Nucleus accumbens (tissue), 56 donors: ENCODE data around the gene ELL2.
"Not testable (repeated sequence)": the region's sequence is repeated elsewhere in the genome, so short reads cannot be mapped to it uniquely, and the experiment has no call there.

ENCODE experiments used
- DNase-seq, 56 donors: peaks; one replicate each; lab custom pipeline; 2025; lab: John Stamatoyannopoulos, UW

The ELL2 gene

DNA sequence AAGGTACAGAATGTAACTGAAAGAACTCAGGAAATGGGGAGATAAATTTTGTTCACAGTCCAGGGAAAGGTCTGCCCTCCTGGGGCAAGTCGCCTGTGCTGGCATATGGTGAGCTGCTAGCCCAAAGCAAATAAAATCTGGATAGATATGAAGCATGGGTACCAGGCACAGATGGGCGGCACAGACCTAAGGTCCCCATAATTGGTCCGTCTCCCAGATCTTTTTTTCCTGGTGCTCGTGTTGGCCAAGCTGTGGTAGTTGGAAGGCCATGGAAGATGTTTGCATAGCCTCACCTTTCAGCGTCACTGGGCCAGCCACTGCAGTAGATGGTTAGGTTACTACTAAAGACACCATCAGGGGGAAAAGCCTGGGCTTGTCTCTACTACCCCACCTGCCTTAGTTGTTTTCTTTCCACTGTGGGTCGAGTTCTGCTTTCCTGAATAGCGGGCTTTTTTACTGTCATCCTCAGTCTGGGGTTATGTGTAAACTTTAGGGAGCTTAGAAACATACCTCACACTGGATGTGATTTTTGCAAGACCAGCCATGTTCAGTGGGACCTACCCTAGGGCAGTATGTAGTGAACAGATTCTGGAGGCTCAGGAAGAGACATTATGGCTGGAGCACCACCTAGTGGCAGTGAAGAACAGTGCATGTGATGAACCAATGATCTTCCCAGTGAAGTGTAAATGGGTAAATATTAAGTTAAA is 114.9 kb downstream of the ELL2 start:
- DNase-seq = peak in 47 of 56 donors; percentile 13 to 86 (median 52)

DNA sequence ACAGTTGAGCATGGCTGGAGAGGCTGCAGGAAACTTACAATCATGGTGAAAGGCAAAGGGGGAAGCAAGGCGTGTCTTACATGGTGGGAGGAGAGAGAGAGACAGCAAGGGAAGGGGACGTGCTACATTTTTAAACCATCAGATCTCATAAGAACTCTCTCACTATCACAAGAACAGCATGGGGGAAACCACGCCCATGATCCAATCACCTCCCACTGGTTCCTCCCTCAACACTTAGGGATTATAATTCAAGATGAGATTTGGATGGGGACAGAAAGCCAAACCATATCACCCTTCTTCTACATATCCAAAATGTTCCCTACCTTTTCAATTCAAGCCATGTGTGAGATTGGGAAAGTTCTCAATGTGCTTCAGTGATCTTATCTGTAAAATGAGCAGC is 116.3 kb downstream of the ELL2 start:
- DNase-seq = no peak

DNA sequence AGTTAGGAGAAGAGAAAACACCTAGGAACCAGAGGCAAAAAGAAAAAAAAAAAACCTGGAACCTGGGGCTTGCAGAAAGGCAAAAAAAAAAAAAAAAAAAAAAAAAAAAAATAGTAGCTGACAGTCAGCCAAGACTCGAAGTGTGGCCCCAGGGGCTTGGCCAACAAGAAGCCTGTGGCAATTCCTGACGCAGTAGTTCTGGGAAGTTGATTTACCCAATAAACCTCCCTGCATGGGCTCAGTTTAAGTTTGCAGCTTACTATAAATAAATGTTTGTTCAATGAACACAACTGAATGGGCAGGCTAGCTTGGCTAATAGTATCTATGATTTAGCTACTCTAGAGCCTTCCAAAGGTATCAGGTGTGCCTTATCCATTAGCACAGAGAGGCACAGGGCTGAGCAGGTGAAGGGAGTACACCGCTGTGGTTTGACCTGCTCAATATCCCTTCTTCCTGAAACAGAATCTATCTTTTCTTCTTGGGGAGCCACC is 117.9 kb downstream of the ELL2 start:
- DNase-seq = peak in 1 of 56 donors; percentile 8

DNA sequence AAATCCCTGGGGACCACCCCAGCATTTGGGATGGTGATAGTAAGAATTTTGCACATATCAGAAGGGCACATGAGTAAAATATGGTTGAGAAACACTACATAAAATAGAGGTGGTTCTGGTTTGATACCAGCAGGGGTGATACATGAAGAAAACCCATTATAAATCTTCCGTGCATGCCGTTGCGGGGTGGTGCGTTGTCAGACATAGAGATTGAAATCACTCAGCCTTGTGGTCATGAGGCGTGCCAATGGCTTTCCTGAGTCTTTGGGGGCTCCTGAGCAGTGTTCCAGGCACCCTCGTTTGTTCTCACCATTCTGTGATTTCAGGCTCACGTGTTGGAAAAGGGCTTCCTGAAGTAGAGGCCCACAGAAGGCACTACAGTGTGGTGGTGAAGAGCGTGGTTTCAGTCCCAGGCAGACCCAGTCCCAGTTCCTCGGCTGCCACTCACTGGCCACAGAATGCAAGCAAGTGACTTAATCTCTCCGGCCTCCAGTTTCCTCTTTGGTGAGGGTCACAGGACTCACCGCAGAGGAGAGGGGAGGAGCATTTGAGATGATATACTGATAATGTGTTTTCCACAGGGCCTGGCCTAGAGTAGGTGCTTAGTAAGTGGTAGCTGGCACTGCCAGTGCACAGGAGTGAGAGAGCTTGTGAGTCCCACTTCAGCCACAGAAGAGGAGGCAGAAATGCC is 118.7 kb downstream of the ELL2 start:
- DNase-seq = peak in 21 of 56 donors; percentile 3 to 54 (median 24)

DNA sequence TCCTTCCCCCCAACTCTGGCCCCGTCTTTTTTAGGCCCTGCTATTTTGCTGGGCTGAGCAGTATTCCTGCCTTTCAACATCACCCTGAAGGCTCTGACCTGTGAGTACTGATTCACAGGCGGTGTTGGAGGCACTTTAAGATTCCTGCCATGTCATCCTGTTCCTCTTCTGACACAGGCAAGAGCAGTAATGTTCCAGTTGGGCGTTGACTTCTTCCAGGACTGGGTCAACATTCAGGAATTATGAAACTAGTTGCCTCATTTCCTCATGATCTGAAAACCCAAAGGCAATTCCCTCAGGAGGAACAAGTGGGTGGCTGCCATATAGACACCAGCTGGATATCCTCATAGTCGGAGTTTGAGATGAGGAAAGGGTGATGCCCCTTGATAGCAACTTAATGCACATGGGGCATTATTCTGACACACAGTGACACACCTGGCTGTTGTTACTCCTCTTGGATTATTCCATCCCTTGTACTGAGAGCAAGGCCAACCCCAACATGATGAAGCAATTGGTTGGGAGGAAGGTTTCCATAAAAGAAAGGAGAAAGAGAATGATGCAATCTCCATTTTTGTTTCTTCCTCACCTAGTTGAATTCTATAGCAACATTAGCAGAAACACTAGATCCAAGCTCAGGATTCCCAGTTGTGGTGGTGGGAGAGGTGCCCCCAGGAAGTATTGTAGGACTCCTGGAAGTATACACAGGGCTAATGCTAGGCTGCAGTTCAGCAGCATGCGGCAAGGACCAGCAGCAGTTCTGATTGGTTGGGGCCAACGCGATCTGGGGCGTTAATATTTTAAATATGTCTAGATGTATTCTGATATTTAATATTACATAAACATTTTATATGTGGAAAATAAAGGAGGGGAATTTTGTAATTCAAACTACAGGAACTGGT is 119.5 kb downstream of the ELL2 start:
- DNase-seq = no peak

DNA sequence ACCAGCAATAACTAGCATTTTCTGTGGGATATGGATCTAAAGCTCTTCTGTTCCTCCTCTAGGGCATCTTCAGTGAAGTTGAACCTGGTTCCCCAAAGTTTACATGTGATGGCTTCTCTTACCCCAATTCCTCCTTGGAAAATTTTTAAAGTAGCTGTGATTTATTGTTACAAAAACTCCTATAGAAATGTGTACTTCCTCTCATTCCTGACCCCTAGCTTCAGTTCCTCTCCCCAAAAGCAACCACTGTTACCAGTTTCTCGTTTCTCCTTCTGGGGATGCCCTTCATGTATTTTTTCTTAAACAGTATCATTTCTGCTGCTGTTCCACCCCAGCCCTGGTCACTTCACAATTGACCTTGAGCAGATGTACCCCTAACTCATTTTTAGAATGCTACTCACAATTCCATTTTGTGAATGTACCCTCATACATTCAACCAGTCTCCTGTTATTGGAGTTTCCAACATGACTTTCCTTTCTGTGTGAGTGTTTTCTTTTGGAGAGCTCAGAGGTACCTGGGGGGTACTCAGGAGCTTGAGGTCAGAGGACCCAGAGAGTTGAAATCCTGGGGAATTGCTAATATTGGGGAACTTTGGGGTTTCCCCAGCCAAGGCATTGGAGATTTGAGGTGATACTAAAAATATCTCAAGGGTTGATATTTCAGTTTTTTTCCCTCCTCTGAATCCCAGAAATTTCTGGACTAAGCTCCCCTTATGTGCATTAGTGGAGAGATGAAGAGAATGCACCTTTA is 120.5 kb downstream of the ELL2 start:
- no peak for DNase-seq

DNA sequence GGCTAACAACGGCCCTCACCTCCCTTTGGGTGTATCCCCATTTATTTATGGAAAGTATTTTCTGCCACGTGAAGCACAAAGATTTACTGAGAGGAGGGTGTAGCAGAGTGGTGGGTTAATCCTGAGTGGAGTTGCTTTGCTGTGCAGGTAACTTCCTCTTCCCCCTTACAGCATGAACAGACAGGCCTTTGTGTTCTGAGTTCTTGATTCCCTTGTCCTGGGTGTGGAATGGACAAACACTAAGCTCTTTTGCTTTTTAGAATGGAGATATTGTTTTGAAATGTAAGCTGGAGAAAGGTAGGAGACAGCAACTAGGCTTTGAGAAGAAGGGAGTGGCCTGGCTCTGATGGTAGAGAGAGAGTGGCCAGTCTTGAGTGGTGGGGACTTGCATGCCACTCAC is 122.0 kb downstream of the ELL2 start:
- no peak for DNase-seq

DNA sequence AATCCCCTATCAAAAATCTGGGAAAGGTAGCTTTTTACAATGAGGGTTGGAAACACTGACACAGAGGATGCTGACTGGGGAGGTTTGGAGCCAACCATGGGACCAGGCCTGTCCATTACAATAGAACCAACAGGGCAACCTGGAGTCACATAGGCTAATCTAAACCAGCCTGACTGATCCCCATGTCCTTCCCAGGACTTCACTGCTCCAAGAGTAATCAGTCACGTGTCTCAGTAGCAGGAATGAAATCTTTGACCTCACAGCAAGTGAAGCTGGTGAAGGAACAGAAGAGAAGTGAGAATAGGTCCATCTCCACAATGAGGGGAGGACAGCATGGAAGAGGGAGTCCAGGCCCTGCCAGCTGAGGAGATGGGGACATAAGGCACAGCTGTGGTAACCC is 123.1 kb downstream of the ELL2 start:
- DNase-seq = no peak

DNA sequence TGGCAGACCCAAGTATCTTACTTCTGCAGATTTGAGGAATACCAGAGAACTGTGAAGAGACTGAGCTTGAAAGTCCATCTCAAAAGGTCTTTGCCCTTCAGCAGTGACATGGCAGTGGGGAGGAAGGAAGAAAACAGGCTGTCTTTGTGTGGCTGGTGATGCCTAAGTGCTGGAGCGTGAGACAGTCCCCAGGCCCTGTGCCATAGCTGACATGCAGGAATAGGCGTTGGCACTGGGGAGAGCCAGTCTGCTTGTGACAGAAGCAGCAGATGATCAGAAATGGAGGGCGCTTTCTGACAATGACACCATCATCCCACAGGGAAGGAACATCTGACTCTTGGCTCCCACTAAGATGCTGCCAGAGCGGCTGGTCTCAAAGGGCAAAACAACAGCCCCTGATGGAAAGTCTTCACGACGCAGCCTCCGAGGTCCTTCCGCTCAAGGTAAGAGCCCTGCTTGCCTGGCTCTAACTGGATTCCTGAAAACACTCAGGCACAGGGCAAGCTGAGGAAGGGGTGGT is 123.6 kb downstream of the ELL2 start:
- peak in 40 of 56 donors; percentile 6 to 74 (median 46) for DNase-seq

DNA sequence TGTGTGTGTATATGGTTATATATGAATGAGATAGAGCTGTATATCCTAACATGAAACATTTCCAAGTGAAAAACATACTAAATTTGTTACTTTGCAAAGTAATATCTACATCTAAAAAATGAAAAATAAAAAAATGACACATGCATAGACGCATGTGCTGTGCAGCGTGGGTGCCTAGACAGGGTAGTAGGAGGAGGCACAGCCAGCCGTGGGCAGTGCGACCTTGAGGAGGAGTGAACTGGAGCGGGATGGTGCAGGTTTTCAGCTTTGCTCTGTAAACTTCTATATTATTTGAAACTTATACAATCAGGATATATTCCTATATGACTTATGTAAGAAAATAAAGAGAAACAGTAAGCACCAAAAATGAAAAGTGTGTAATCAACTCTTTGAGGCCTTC is 124.2 kb downstream of the ELL2 start:
- DNase-seq = peak in 1 of 56 donors; percentile 9

DNA sequence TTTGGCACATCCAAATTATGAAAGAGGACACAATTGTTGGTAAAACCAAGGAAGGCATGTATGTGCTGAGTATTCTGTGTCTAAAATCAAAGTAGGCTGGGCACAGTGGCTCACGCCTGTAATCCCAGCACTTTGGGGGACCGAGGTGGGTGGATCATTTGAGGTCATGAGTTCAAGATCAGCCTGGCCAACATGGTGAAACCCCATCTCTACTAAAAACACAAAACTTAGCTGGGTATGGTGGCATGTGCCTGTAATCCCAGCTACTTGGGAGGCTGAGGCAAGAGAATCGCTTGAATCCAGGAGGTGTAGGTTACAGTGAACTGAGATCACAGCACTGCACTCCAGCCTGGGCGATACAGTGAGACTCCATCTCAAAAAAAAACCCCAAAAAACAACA is 124.7 kb downstream of the ELL2 start:
- DNase-seq = not testable (repeated sequence)

DNA sequence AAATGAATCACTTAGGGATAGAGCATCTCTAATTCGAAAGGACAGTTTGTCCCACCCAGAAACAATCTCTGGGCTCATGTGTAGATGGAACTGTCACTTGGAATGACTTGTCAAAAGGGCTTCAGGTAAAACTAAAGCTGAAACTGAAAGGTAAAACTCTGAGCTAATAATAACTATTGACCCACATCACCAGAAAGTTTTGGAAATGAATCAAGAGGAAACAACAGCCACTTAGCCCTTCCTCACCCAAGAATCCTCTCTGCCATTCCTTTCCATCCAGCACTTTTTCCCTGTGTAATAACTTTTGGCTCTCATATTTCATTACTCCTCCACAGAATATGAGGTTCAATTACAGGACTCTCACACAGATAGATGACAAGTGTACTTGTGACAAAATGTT is 125.1 kb downstream of the ELL2 start:
- DNase-seq = no peak

DNA sequence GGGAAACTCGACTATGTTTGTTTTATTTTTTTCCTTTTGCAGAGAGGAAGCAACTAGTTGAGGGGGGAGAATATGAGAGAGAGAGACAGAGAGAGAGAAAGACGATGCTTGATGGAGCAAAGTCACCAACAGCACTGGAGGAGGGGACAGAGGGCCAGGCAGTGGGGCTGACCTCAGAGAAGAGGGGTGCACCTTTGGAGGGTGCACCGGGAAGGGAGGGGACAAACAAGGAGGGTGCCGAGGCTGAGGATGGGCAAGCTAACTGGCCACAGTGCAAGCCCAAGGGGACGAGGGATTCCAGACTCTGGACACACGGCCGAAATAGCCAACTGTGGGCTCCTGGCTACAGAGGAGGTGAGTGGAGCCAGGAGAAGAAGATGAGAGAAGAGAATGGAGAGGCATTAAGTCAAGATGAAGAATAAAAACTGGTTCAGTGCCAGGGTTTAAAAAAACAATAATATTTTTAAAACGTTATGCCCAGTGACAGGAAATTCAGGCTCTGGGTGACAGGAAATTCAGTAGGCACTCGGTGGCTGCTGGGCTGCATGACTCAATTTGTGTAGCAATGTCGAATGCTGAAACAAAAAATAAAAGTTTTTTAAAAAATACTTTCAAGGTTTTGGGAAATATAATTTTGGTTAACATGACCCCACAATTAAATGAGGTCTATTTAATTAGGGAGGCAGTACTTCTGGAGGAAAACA is 125.8 kb downstream of the ELL2 start:
- DNase-seq = no peak
